GM21528 (cell line): ENCODE results near the gene SYF2.
"Not testable (repeated sequence)": the region's sequence is repeated elsewhere in the genome, so short reads cannot be mapped to it uniquely, and the experiment has no call there.

Experiments used
- ATAC-seq: cut with Tn5 transposase; IDR thresholded peaks from one replicate; pipeline ENCODE4 v1.9.1; 2021; ENCODE audit warnings: mild to moderate bottlenecking, moderate library complexity; ENCODE audit not compliant: unreplicated experiment, low FRiP score

The SYF2 gene

GRCh38 chr1:25247024-25247828, 14.9 kb upstream of the SYF2 start, which contains the start of gene RSRP1:
RSRP1 (minus strand) TSS chr1:25247454; CDS start chr1:25246963, 491 bp downstream.
- ATAC-seq = peak; percentile 79

GRCh38 chr1:25246600-25247023, 14.3 kb upstream of the SYF2 start:
- peak; percentile 11 for ATAC-seq

GRCh38 chr1:25245809-25246599, 13.7 kb upstream of the SYF2 start:
- peak; percentile 1 for ATAC-seq

- no peak for ATAC-seq
These were observed 13.1 kb upstream of the SYF2 start for GRCh38 chr1:25245393-25245792.

- ATAC-seq = no peak
These were observed 11.6 kb upstream of the SYF2 start for GRCh38 chr1:25243907-25244306.

GRCh38 chr1:25239681-25240541, 7.6 kb upstream of the SYF2 start:
- peak; percentile 66 for ATAC-seq

GRCh38 chr1:25238046-25238445, 5.7 kb upstream of the SYF2 start:
- ATAC-seq = no peak

GRCh38 chr1:25236261-25236660, 4.0 kb upstream of the SYF2 start:
- ATAC-seq = not testable (repeated sequence)

GRCh38 chr1:25235411-25235810, 3.1 kb upstream of the SYF2 start:
- not testable (repeated sequence) for ATAC-seq

- ATAC-seq = peak; percentile 49
These were observed 823 bp upstream of the SYF2 start for GRCh38 chr1:25232866-25233784.

- ATAC-seq = no peak
These were observed 8.8 kb downstream of the SYF2 start for GRCh38 chr1:25223471-25223870.

GRCh38 chr1:25222606-25223005, 9.7 kb downstream of the SYF2 start:
- ATAC-seq = no peak

GRCh38 chr1:25220666-25221065, 11.6 kb downstream of the SYF2 start:
- no peak for ATAC-seq

GRCh38 chr1:25219661-25220251, 12.5 kb downstream of the SYF2 start:
- no peak for ATAC-seq

GRCh38 chr1:25217598-25218232, 14.6 kb downstream of the SYF2 start:
- ATAC-seq = no peak

GRCh38 chr1:25217015-25217414, 15.3 kb downstream of the SYF2 start:
- no peak for ATAC-seq

- ATAC-seq = no peak
These were observed 16.2 kb downstream of the SYF2 start for GRCh38 chr1:25216123-25216522.

GRCh38 chr1:25212725-25213124, 19.6 kb downstream of the SYF2 start:
- ATAC-seq = no peak

- no peak for ATAC-seq
These were observed 21.6 kb downstream of the SYF2 start for GRCh38 chr1:25210728-25211127.
